ENCODE results near the gene ITGB8.

The ITGB8 gene

GRCh38 chr7:20310963-20311742 lies 19.5 kb upstream of the ITGB8 start:
- peak; percentile 41 to 64 (median 54) for TF ChIP-seq CTCF (IDR thresholded peaks at IDR 0.05; ENCODE audit: unreplicated experiment in 3 of 3)
- no peaks in the 10 kb centered on the region for H3K27me3 Mint-ChIP-seq (ENCODE audit: low read depth)

GRCh38 chr7:20311743-20312042 lies 19.0 kb upstream of the ITGB8 start:
- no peaks in the 10 kb centered on the region for H3K27me3 Mint-ChIP-seq (ENCODE audit: low read depth)
- no peak overlapping the region for H3K4me3 Mint-ChIP-seq
- H3K36me3 Mint-ChIP-seq (ENCODE audit: low read depth): no peaks in the 10 kb centered on the region
- peaks cover 21% of the 10 kb centered on the region for H3K4me1 Mint-ChIP-seq
- TF ChIP-seq CTCF (IDR thresholded peaks at IDR 0.05; ENCODE audit: unreplicated experiment in 3 of 3): peak; percentile 1 to 10 (median 7)
- no peak overlapping the region for H3K27ac Mint-ChIP-seq
- no peaks in the 10 kb centered on the region for H3K9me3 Mint-ChIP-seq

More at GRCh38 chr7:20310963-20311742, 19.5 kb upstream of the ITGB8 start:
- Mint-ChIP-seq H3K4me3 (no peak overlapping the region), H3K4me1 (peaks cover 26% of the 10 kb centered on the region), H3K36me3 (ENCODE audit: low read depth) (no peaks in the 10 kb centered on the region), H3K27ac (no peak overlapping the region), H3K9me3 (no peaks in the 10 kb centered on the region)

GRCh38 chr7:20312562-20312961 lies 18.1 kb upstream of the ITGB8 start:
- no peaks in the 10 kb centered on the region for H3K27me3 Mint-ChIP-seq (ENCODE audit: low read depth)
- no peaks in the 10 kb centered on the region for H3K36me3 Mint-ChIP-seq (ENCODE audit: low read depth)
- H3K9me3 Mint-ChIP-seq: no peaks in the 10 kb centered on the region
- TF ChIP-seq CTCF (IDR thresholded peaks at IDR 0.05; ENCODE audit: unreplicated experiment in 3 of 3): no peak
- no peak overlapping the region for H3K4me3 Mint-ChIP-seq
- peaks cover 14% of the 10 kb centered on the region for H3K4me1 Mint-ChIP-seq
- H3K27ac Mint-ChIP-seq: no peak overlapping the region

- no peaks in the 10 kb centered on the region for H3K9me3 Mint-ChIP-seq
- TF ChIP-seq CTCF (IDR thresholded peaks at IDR 0.05; ENCODE audit: unreplicated experiment in 3 of 3): no peak
These were observed 17.1 kb upstream of the ITGB8 start for GRCh38 chr7:20313626-20314025.

GRCh38 chr7:20314198-20314597 lies 16.5 kb upstream of the ITGB8 start:
- Mint-ChIP-seq H3K36me3 (ENCODE audit: low read depth) (no peaks in the 10 kb centered on the region), H3K27ac (no peak overlapping the region), H3K27me3 (ENCODE audit: low read depth) (no peaks in the 10 kb centered on the region)

More at GRCh38 chr7:20313626-20314025, 17.1 kb upstream of the ITGB8 start:
- no peaks in the 10 kb centered on the region for H3K27me3 Mint-ChIP-seq (ENCODE audit: low read depth)
- no peaks in the 10 kb centered on the region for H3K36me3 Mint-ChIP-seq (ENCODE audit: low read depth)
- peaks cover 8% of the 10 kb centered on the region for H3K4me1 Mint-ChIP-seq
- no peak overlapping the region for H3K27ac Mint-ChIP-seq
- H3K4me3 Mint-ChIP-seq: no peak overlapping the region

More at GRCh38 chr7:20314198-20314597, 16.5 kb upstream of the ITGB8 start:
- no peak for TF ChIP-seq CTCF (IDR thresholded peaks at IDR 0.05; ENCODE audit: unreplicated experiment in 3 of 3)
- H3K4me1 Mint-ChIP-seq: peaks cover 8% of the 10 kb centered on the region
- no peaks in the 10 kb centered on the region for H3K9me3 Mint-ChIP-seq
- no peak overlapping the region for H3K4me3 Mint-ChIP-seq
